H9 (cell line): ENCODE data around the gene LYPD4. TPM values are rescaled to one million over a fixed set of nuclear protein-coding genes. Genes with fewer than 3 reads are reported as not detected.

Experiments
- DNase-seq: peaks from one replicate; pipeline ENCODE4 v3.0.0-alpha.2; 2017
- H2AFZ ChIP-seq: one replicate; pipeline ENCODE4 v1.6.1; 2013; ENCODE audit warnings: mild to moderate bottlenecking, low read length, control low read depth, moderate library complexity
- H2AK5ac ChIP-seq: 2 replicates; pipeline ENCODE4 v1.6.1; 2013; ENCODE audit warnings: low read length, control low read depth, mixed read lengths; ENCODE audit not compliant: insufficient read length
- H2BK120ac ChIP-seq: one replicate; pipeline ENCODE4 v1.6.1; 2013; ENCODE audit warnings: low read depth, mild to moderate bottlenecking, low read length, control low read depth, inconsistent platforms; ENCODE audit not compliant: poor library complexity, severe bottlenecking
- H2BK12ac ChIP-seq: 2 replicates; pipeline ENCODE4 v1.6.1; 2013; ENCODE audit warnings: low read length, control low read depth, mixed read lengths, low read depth; ENCODE audit not compliant: insufficient read length
- H2BK15ac ChIP-seq: 2 replicates; pipeline ENCODE4 v1.6.1; 2013; ENCODE audit warnings: low read depth, low read length, control low read depth
- H2BK20ac ChIP-seq: one replicate; pipeline ENCODE4 v1.6.1; 2013; ENCODE audit warnings: low read depth, mild to moderate bottlenecking, low read length, control low read depth, inconsistent platforms; ENCODE audit not compliant: poor library complexity, severe bottlenecking
- H2BK5ac ChIP-seq: 2 replicates; pipeline ENCODE4 v1.6.1; 2013; ENCODE audit warnings: low read length, control low read depth, mixed read lengths; ENCODE audit not compliant: insufficient read length
- H3K14ac ChIP-seq: 2 replicates; pipeline ENCODE4 v1.6.1; 2013; ENCODE audit warnings: low read length, control low read depth; ENCODE audit not compliant: insufficient read depth
- H3K18ac ChIP-seq: 2 replicates; pipeline ENCODE4 v1.6.1; 2013; ENCODE audit warnings: low read depth, mild to moderate bottlenecking, mixed read lengths, low read length, control low read depth; ENCODE audit not compliant: insufficient read length
- H3K23ac ChIP-seq: 2 replicates; pipeline ENCODE4 v1.6.1; 2013; ENCODE audit warnings: low read length, control low read depth, mixed read lengths, low read depth; ENCODE audit not compliant: insufficient read length
- H3K23me2 ChIP-seq: 2 replicates; pipeline ENCODE4 v1.6.1; 2013; ENCODE audit warnings: low read depth, mild to moderate bottlenecking, mixed read lengths, low read length, control low read depth; ENCODE audit not compliant: insufficient read length, poor library complexity, severe bottlenecking
- H3K27ac ChIP-seq: 2 replicates; pipeline ENCODE4 v1.5.1; 2013; ENCODE audit warnings: low read length, control low read depth, mixed read lengths, low read depth; ENCODE audit not compliant: insufficient read length
- H3K27me3 ChIP-seq: 2 replicates; pipeline ENCODE4 v1.6.1; 2013; ENCODE audit warnings: low read length, control low read depth, inconsistent platforms; ENCODE audit not compliant: insufficient read depth
- H3K4ac ChIP-seq: 2 replicates; pipeline ENCODE4 v1.6.1; 2013; ENCODE audit warnings: low read depth, mild to moderate bottlenecking, control low read depth, inconsistent platforms, low read length, moderate library complexity
- H3K4me1 ChIP-seq: 2 replicates; pipeline ENCODE4 v1.6.1; 2013; ENCODE audit warnings: low read length, control low read depth, inconsistent platforms; ENCODE audit not compliant: insufficient read depth
- H3K4me2 ChIP-seq: 2 replicates; pipeline ENCODE4 v1.6.1; 2013; ENCODE audit warnings: low read length, control low read depth, mixed read lengths; ENCODE audit not compliant: insufficient read length, insufficient read depth
- H3K56ac ChIP-seq: 2 replicates; pipeline ENCODE4 v1.6.1; 2013; ENCODE audit warnings: low read depth, mild to moderate bottlenecking, mixed read lengths, low read length, control low read depth; ENCODE audit not compliant: insufficient read length
- H3K79me1 ChIP-seq: 2 replicates; pipeline ENCODE4 v1.6.1; 2013; ENCODE audit warnings: low read depth, mild to moderate bottlenecking, moderate library complexity, low read length, control low read depth, inconsistent platforms; ENCODE audit not compliant: insufficient read depth, poor library complexity, severe bottlenecking
- H3K79me2 ChIP-seq: 2 replicates; pipeline ENCODE4 v1.6.1; 2013; ENCODE audit warnings: low read length, control low read depth, inconsistent platforms; ENCODE audit not compliant: insufficient read depth
- H3K9ac ChIP-seq: 2 replicates; pipeline ENCODE4 v1.6.1; 2013; ENCODE audit warnings: low read length, control low read depth, mixed read lengths; ENCODE audit not compliant: insufficient read length; ENCODE audit errors: extremely low read depth
- H3K9me3 ChIP-seq: one replicate; pipeline ENCODE4 v1.6.1; 2013; ENCODE audit warnings: low read depth, low read length, inconsistent platforms; ENCODE audit not compliant: control insufficient read depth
- H3T11ph ChIP-seq: one replicate; pipeline ENCODE4 v1.6.1; 2013; ENCODE audit warnings: mild to moderate bottlenecking, low read length, control low read depth, inconsistent platforms
- H4K20me1 ChIP-seq: one replicate; pipeline ENCODE4 v1.6.1; 2013; ENCODE audit not compliant: control insufficient read depth, insufficient read length, insufficient read depth
- H4K5ac ChIP-seq: 2 replicates; pipeline ENCODE4 v1.6.1; 2013; ENCODE audit warnings: low read depth, mild to moderate bottlenecking, mixed read lengths, low read length, control low read depth; ENCODE audit not compliant: insufficient read length
- H4K8ac ChIP-seq: replicated peaks from 2 replicates; pipeline ENCODE4 v1.6.1; 2013; ENCODE audit warnings: low read length, control low read depth, mixed read lengths, low read depth; ENCODE audit not compliant: insufficient read length
- H4K91ac ChIP-seq: 2 replicates; pipeline ENCODE4 v1.6.1; 2013; ENCODE audit warnings: low read depth, mild to moderate bottlenecking, moderate library complexity, mixed read lengths, low read length, control low read depth; ENCODE audit not compliant: insufficient read length
- H3K27ac Mint-ChIP-seq, 3 experiments: 2 replicates in 2 of 3; 3 replicates in 1 of 3; pipeline ENCODE4 v1.8.0; 2020 to 2021; ENCODE audit warnings: mixed read lengths in 3 of 3, mild to moderate bottlenecking in 1 of 3, moderate library complexity in 1 of 3
- H3K27me3 Mint-ChIP-seq: 2 replicates; pipeline ENCODE4 v1.8.0; 2021; ENCODE audit warnings: low read depth, mild to moderate bottlenecking, moderate library complexity, mixed read lengths
- H3K36me3 Mint-ChIP-seq, 3 experiments: 2 replicates in 2 of 3; 3 replicates in 1 of 3; pipeline ENCODE4 v1.8.0; 2020 to 2021; ENCODE audit warnings: low read depth in 3 of 3, mixed read lengths in 3 of 3; ENCODE audit not compliant: insufficient read depth in 1 of 3
- H3K4me1 Mint-ChIP-seq, 2 experiments: 2 replicates each; pipeline ENCODE4 v1.8.0; 2020; ENCODE audit warnings: mixed read lengths in 2 of 2
- H3K4me3 Mint-ChIP-seq, 2 experiments: 2 replicates in 1 of 2; 3 replicates in 1 of 2; pipeline ENCODE4 v1.8.0; 2020 to 2021; ENCODE audit warnings: mild to moderate bottlenecking in 2 of 2, mixed read lengths in 2 of 2, moderate library complexity in 1 of 2
- H3K9me3 Mint-ChIP-seq, 2 experiments: 2 replicates in 1 of 2; 3 replicates in 1 of 2; pipeline ENCODE4 v1.8.0; 2020; ENCODE audit warnings: mild to moderate bottlenecking in 2 of 2, mixed read lengths in 2 of 2, moderate library complexity in 1 of 2
- CTCF ChIP-seq: fragments of 200-600 bp; sonication (generic); conservative IDR thresholded peaks from 3 replicates; pipeline ENCODE4 v1.8.0; 2021; ENCODE audit warnings: antibody characterized with exemption, mild to moderate bottlenecking
- WGBS: extraction: QIAGEN DNeasy Blood & Tissue Kit; methylation state at CpG from one replicate; pipeline ENCODE4 v1.1.7; 2013; ENCODE audit warnings: missing lambda C conversion rate, low lambda C conversion rate, mixed read lengths; ENCODE audit not compliant: insufficient read length; ENCODE audit errors: extremely low coverage; 5-methylcytosine and 5-hydroxymethylcytosine counted together
- total RNA-seq: library from RNA; stranded (reverse); gene quantifications from 2 replicates; pipeline ENCODE4 v1.2.1, GENCODE V29; 2021

The LYPD4 gene
- total RNA-seq, 1 experiment from 2014 or later = not detected

GRCh38 chr19:41892173-41892902 is 47.9 kb upstream of the LYPD4 start:
- TF ChIP-seq CTCF = no peak
- no peak for DNase-seq
- Mint-ChIP-seq H3K4me1 (peaks cover 9 to 39% of the 10 kb centered on the region in 2 experiments), H3K27me3 (no peaks in the 10 kb centered on the region; the same call in 1 of the 2 replicates), H3K27ac (no peak overlapping the region), H3K36me3 (peaks cover 4 to 32% (median 11%) of the 10 kb centered on the region in 3 experiments; a peak in 5 of 7 replicates), H3K9me3 (no peaks in the 10 kb centered on the region), H3K4me3 (no peak overlapping the region)
- no peak overlapping the region for H3K27ac ChIP-seq
- H3K4ac ChIP-seq = no peak overlapping the region
- no peaks in the 10 kb centered on the region for H3K9me3 ChIP-seq
- 0 out of 2 replicates have a peak, but pooled peaks cover 2% of the 10 kb centered on the region for H3K79me2 ChIP-seq
- H4K8ac ChIP-seq = no peak overlapping the region
- H2AK5ac ChIP-seq = no peak overlapping the region
- H2AFZ ChIP-seq = no peak overlapping the region
- no peaks in the 10 kb centered on the region for H3K23me2 ChIP-seq
- no peak overlapping the region for H2BK15ac ChIP-seq
- no CpG with 5 or more reads among the region's 34 CpGs for WGBS
- H2BK5ac ChIP-seq = no peak overlapping the region
- no peaks in the 10 kb centered on the region for H3K27me3 ChIP-seq
- no peak overlapping the region for H2BK12ac ChIP-seq
- no peak overlapping the region for H3K23ac ChIP-seq
- peaks cover under 1% of the 10 kb centered on the region; the same call in 1 of the 2 replicates for H3K4me1 ChIP-seq
- no peak overlapping the region for H3K9ac ChIP-seq
- H3K4me2 ChIP-seq = no peak overlapping the region
- H4K20me1 ChIP-seq = no peaks in the 10 kb centered on the region
- H3K79me1 ChIP-seq = no peaks in the 10 kb centered on the region
- no peak overlapping the region for H4K91ac ChIP-seq
- H3K14ac ChIP-seq = no peak overlapping the region
- no peak overlapping the region for H2BK120ac ChIP-seq
- no peak overlapping the region for H2BK20ac ChIP-seq
- no peak overlapping the region for H3K18ac ChIP-seq
- no peak overlapping the region for H3T11ph ChIP-seq
- H3K56ac ChIP-seq = no peak overlapping the region
- no peak overlapping the region for H4K5ac ChIP-seq
